GM12801 (cell line): Measurements from ENCODE around the gene EFL1.

Experiments used
- CTCF ChIP-seq: IDR thresholded peaks from one replicate; pipeline ENCODE4 v1.5.1; 2011; ENCODE audit warnings: control low read depth; ENCODE audit not compliant: insufficient read length; ENCODE audit errors: extremely low read depth

The EFL1 gene

GRCh38 chr15:82103468-82103867 lies 159.1 kb downstream of the EFL1 start:
- TF ChIP-seq CTCF, result no peak

- no peak for TF ChIP-seq CTCF
These were observed 162.2 kb downstream of the EFL1 start for GRCh38 chr15:82100111-82100929.

GRCh38 chr15:82098674-82099073 lies 163.9 kb downstream of the EFL1 start:
- no peak for TF ChIP-seq CTCF

GRCh38 chr15:82095803-82096202 lies 166.7 kb downstream of the EFL1 start:
- TF ChIP-seq CTCF, result no peak

- no peak for TF ChIP-seq CTCF
These were observed 168.7 kb downstream of the EFL1 start for GRCh38 chr15:82093774-82094211.

- TF ChIP-seq CTCF, result no peak
These were observed 169.2 kb downstream of the EFL1 start for GRCh38 chr15:82093325-82093724.

GRCh38 chr15:82091636-82092140 lies 170.8 kb downstream of the EFL1 start:
- no peak for TF ChIP-seq CTCF
